Measurements from ENCODE around the gene PSMF1.
"Not testable (repeated sequence)": the region's sequence is repeated elsewhere in the genome, so short reads cannot be mapped to it uniquely, and the experiment has no call there.

The PSMF1 gene

DNA sequence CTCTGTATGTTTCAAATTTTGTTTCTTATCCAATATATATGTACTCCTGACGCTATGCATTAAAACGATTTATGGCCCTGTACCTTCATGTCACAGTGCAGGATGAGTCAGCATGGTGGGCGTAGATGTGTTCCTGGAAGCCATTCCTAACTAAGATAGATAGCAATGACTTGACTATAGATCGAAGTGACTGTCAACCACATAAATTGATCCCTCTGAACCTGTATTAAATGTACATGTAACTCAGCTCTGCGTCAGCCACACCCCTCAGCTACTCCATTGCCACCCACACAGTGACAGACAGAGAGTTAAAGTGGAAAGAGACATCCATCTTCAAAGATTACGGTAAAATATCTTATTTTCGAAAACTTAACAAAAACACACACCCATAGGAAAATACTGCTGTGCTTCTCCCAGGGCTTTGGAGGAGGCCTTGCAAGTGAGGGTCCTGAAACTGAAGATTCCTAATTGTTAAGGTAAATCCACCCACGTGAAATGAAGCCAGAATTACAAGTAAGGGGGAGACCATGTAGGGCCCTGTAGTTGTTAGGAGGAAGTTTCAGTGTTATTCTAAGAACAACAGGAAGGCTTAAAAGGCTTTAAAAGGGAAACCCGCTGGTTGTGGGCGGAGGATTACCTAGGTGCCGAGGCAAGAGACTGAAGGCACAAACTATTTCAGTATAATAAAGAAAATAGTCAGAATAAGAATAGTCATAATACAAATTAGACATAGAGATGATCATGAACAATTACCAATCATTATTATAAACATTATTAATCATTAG lies 97.2 kb downstream of the PSMF1 start:
- DNase-seq (ENCODE audit: low spot score) = no peak

DNA sequence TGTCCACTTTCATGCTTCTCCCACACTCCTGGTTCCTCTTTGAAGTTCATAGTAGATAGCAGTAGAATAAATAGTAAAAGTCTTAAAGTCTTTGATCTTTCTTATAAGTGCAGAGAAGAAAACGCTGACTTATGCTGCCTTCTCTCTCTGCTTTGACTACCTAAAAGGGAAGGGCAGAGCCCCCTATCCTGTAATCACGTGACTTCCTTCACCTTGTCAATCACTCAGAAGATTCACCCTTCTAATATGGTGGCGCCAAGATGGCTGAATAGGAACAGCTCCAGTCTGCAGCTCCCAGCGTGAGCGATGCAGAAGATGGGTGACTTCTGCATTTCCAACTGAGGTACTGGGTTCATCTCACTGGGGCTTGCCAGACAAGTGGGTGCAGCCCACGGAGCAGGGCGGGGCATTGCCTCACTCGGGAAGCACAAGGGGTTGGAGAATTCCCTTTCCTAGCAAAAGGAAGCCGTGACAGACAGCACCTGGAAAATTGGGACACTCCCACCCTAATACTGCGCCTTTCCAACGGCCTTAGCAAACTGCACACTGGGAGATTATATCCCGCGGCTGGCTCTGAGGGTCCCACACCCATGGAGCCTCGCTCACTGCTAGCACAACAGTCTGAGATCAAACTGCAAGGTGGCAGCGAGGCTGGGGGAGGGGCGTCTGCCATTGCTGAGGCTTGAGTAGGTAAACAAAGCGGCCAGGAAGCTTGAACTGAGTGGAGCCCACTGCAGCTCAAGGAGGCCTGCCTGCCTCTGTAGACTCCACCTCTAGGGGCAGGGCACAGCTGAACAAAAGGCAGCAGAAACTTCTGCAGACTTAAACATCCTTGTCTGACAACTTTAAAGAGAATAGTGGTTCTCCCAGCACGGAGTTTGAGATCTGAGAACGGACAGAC lies 98.4 kb downstream of the PSMF1 start:
- not testable (repeated sequence) for DNase-seq (ENCODE audit: low spot score)

Measured in ecto neural progenitor cell (in vitro differentiated cells).